ENCODE measurements around the gene KANSL1.

Gene KANSL1

GRCh38 chr17:46121165-46121764 is 72.0 kb downstream of the KANSL1 start:
- H3K9me3 ChIP-seq (ENCODE audit: severe bottlenecking): no peaks in the 10 kb centered on the region
- no peak overlapping the region for H3K4me3 ChIP-seq (ENCODE audit: severe bottlenecking)
- ATAC-seq (ENCODE audit: low read depth) (no peak), DNase-seq (ENCODE audit: low spot score) (no peak)
- TF ChIP-seq CTCF (IDR thresholded peaks at IDR 0.05; ENCODE audit: poor library complexity, severe bottlenecking): no peak
- no peak overlapping the region for H3K27ac ChIP-seq (ENCODE audit: poor library complexity, severe bottlenecking)
- no peaks in the 10 kb centered on the region for H3K27me3 ChIP-seq (ENCODE audit: insufficient read depth, poor library complexity, severe bottlenecking)
- peaks cover 7% of the 10 kb centered on the region for H3K36me3 ChIP-seq (ENCODE audit: low read depth)
- peaks cover 10% of the 10 kb centered on the region for H3K4me1 ChIP-seq (ENCODE audit: insufficient read depth, poor library complexity, severe bottlenecking)

GRCh38 chr17:46120537-46120936 is 72.7 kb downstream of the KANSL1 start:
- Histone ChIP-seq H3K4me3 (ENCODE audit: severe bottlenecking) (no peak overlapping the region), H3K9me3 (ENCODE audit: severe bottlenecking) (no peaks in the 10 kb centered on the region), H3K27ac (ENCODE audit: poor library complexity, severe bottlenecking) (no peak overlapping the region)

GRCh38 chr17:46120078-46120477 is 73.2 kb downstream of the KANSL1 start:
- no peak overlapping the region for H3K27ac ChIP-seq (ENCODE audit: poor library complexity, severe bottlenecking)
- peaks cover under 1% of the 10 kb centered on the region for H3K4me1 ChIP-seq (ENCODE audit: insufficient read depth, poor library complexity, severe bottlenecking)
- no peaks in the 10 kb centered on the region for H3K9me3 ChIP-seq (ENCODE audit: severe bottlenecking)
- ATAC-seq (ENCODE audit: low read depth): no peak
- H3K27me3 ChIP-seq (ENCODE audit: insufficient read depth, poor library complexity, severe bottlenecking): no peaks in the 10 kb centered on the region
- DNase-seq (ENCODE audit: low spot score): no peak
- H3K36me3 ChIP-seq (ENCODE audit: low read depth): peaks cover 7% of the 10 kb centered on the region
- no peak overlapping the region for H3K4me3 ChIP-seq (ENCODE audit: severe bottlenecking)
- TF ChIP-seq CTCF (IDR thresholded peaks at IDR 0.05; ENCODE audit: poor library complexity, severe bottlenecking): no peak

More at GRCh38 chr17:46120537-46120936, 72.7 kb downstream of the KANSL1 start:
- no peak for TF ChIP-seq CTCF (IDR thresholded peaks at IDR 0.05; ENCODE audit: poor library complexity, severe bottlenecking)
- DNase-seq (ENCODE audit: low spot score): no peak
- Histone ChIP-seq H3K27me3 (ENCODE audit: insufficient read depth, poor library complexity, severe bottlenecking) (no peaks in the 10 kb centered on the region), H3K36me3 (ENCODE audit: low read depth) (peaks cover 7% of the 10 kb centered on the region), H3K4me1 (ENCODE audit: insufficient read depth, poor library complexity, severe bottlenecking) (peaks cover 5% of the 10 kb centered on the region)
- ATAC-seq (ENCODE audit: low read depth): no peak

- no peaks in the 10 kb centered on the region for H3K4me1 ChIP-seq (ENCODE audit: insufficient read depth, poor library complexity, severe bottlenecking)
- no peak overlapping the region for H3K27ac ChIP-seq (ENCODE audit: poor library complexity, severe bottlenecking)
- no peaks in the 10 kb centered on the region for H3K9me3 ChIP-seq (ENCODE audit: severe bottlenecking)
- ATAC-seq (ENCODE audit: low read depth) (no peak), DNase-seq (ENCODE audit: low spot score) (no peak)
- no peak overlapping the region for H3K4me3 ChIP-seq (ENCODE audit: severe bottlenecking)
- TF ChIP-seq CTCF (IDR thresholded peaks at IDR 0.05; ENCODE audit: poor library complexity, severe bottlenecking): no peak
- no peaks in the 10 kb centered on the region for H3K27me3 ChIP-seq (ENCODE audit: insufficient read depth, poor library complexity, severe bottlenecking)
- no peaks in the 10 kb centered on the region; the same call in 1 of the 2 replicates for H3K36me3 ChIP-seq (ENCODE audit: low read depth)
Measured at GRCh38 chr17:46118964-46119363, 74.3 kb downstream of the KANSL1 start.

All from RWPE2 (cell line).